Liver (tissue), 3 donors: ENCODE results near the gene PHLPP1.

ENCODE experiments used
- EGR1 ChIP-seq, 2 donors: IDR thresholded peaks; 2 replicates each; pipeline ENCODE4 v1.6.1; 2016 to 2018; ENCODE audit warnings: antibody characterized with exemption in 2 of 2, low read depth in 2 of 2
- GABPA ChIP-seq, 2 donors: IDR thresholded peaks in 1 of 2; conservative IDR thresholded peaks in 1 of 2; 2 replicates each; pipeline ENCODE4 v1.6.1; 2016; ENCODE audit warnings: antibody characterized with exemption in 2 of 2, mild to moderate bottlenecking in 1 of 2, moderate library complexity in 1 of 2
- JUND ChIP-seq, 2 donors: IDR thresholded peaks; 2 replicates each; pipeline ENCODE4 v1.6.1; 2016; ENCODE audit warnings: antibody characterized with exemption in 2 of 2
- RAD21 ChIP-seq, 2 donors: IDR thresholded peaks; 2 replicates each; pipeline ENCODE4 v1.6.1; 2016; ENCODE audit warnings: antibody characterized with exemption in 2 of 2, mild to moderate bottlenecking in 2 of 2
- TAF1 ChIP-seq: conservative IDR thresholded peaks from 2 replicates; pipeline ENCODE4 v1.6.1; 2016; ENCODE audit warnings: antibody characterized with exemption, mild to moderate bottlenecking
- YY1 ChIP-seq: IDR thresholded peaks from 2 replicates; pipeline ENCODE4 v1.6.1; 2016; ENCODE audit warnings: antibody characterized with exemption, mild to moderate bottlenecking
- TF ChIP-seq, protein P1 (sequence below): fragments of 150-350 bp; IDR thresholded peaks from 2 replicates; pipeline ENCODE4 v1.5.1; 2017; ENCODE audit warnings: improper control_type of control experiment, low read depth, low read length; ENCODE audit not compliant: missing input control
- TF ChIP-seq, protein P2 (sequence below): IDR thresholded peaks from 2 replicates; pipeline ENCODE4 v1.6.1; 2016; ENCODE audit warnings: antibody characterized with exemption
- TF ChIP-seq, protein P3 (sequence below): IDR thresholded peaks from 2 replicates; pipeline ENCODE4 v1.6.1; 2016; ENCODE audit warnings: antibody characterized with exemption, mild to moderate bottlenecking
- TF ChIP-seq, protein P4 (sequence below): IDR thresholded peaks from 2 replicates; pipeline ENCODE4 v1.6.1; 2016; ENCODE audit warnings: antibody characterized with exemption
- donor health status: healthy.
- donor health status: healthy.

DNA sequence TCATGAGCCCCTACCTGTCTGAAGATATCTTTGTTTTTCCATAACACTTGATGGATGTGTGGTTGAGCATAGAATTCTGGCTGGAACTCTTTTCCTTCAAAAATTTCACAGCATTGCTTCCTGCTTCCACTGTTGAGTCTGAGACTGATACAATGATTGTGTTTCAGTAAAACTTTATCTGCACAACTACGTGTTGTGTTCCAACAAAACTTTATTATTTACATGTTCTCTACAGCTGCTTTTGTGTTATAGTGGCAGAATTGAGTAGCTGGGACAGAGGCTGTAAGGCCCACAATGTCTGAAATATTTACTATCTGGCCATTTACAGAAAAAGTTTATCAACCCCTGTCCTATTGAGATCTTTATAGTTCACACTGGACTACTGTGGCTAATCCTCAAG lies 275.3 kb downstream of the PHLPP1 start:
- TF ChIP-seq RAD21 (IDR thresholded peaks at IDR 0.05) (no peak), GABPA (IDR thresholded peaks at IDR 0.05 in 1 of 2, conservative IDR thresholded peaks at IDR 0.05 in 1 of 2) (no peak), TAF1 (no peak), EGR1 (IDR thresholded peaks at IDR 0.05; ENCODE audit: low read depth in 2 of 2) (no peak), JUND (IDR thresholded peaks at IDR 0.05) (no peak), YY1 (no peak)
- TF ChIP-seq, protein P1, sequence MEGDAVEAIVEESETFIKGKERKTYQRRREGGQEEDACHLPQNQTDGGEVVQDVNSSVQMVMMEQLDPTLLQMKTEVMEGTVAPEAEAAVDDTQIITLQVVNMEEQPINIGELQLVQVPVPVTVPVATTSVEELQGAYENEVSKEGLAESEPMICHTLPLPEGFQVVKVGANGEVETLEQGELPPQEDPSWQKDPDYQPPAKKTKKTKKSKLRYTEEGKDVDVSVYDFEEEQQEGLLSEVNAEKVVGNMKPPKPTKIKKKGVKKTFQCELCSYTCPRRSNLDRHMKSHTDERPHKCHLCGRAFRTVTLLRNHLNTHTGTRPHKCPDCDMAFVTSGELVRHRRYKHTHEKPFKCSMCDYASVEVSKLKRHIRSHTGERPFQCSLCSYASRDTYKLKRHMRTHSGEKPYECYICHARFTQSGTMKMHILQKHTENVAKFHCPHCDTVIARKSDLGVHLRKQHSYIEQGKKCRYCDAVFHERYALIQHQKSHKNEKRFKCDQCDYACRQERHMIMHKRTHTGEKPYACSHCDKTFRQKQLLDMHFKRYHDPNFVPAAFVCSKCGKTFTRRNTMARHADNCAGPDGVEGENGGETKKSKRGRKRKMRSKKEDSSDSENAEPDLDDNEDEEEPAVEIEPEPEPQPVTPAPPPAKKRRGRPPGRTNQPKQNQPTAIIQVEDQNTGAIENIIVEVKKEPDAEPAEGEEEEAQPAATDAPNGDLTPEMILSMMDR = no peak
- TF ChIP-seq, protein P2, sequence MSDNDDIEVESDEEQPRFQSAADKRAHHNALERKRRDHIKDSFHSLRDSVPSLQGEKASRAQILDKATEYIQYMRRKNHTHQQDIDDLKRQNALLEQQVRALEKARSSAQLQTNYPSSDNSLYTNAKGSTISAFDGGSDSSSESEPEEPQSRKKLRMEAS = no peak
- TF ChIP-seq, protein P3, sequence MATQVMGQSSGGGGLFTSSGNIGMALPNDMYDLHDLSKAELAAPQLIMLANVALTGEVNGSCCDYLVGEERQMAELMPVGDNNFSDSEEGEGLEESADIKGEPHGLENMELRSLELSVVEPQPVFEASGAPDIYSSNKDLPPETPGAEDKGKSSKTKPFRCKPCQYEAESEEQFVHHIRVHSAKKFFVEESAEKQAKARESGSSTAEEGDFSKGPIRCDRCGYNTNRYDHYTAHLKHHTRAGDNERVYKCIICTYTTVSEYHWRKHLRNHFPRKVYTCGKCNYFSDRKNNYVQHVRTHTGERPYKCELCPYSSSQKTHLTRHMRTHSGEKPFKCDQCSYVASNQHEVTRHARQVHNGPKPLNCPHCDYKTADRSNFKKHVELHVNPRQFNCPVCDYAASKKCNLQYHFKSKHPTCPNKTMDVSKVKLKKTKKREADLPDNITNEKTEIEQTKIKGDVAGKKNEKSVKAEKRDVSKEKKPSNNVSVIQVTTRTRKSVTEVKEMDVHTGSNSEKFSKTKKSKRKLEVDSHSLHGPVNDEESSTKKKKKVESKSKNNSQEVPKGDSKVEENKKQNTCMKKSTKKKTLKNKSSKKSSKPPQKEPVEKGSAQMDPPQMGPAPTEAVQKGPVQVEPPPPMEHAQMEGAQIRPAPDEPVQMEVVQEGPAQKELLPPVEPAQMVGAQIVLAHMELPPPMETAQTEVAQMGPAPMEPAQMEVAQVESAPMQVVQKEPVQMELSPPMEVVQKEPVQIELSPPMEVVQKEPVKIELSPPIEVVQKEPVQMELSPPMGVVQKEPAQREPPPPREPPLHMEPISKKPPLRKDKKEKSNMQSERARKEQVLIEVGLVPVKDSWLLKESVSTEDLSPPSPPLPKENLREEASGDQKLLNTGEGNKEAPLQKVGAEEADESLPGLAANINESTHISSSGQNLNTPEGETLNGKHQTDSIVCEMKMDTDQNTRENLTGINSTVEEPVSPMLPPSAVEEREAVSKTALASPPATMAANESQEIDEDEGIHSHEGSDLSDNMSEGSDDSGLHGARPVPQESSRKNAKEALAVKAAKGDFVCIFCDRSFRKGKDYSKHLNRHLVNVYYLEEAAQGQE = no peak
- TF ChIP-seq, protein P4, sequence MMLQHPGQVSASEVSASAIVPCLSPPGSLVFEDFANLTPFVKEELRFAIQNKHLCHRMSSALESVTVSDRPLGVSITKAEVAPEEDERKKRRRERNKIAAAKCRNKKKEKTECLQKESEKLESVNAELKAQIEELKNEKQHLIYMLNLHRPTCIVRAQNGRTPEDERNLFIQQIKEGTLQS = no peak
